8988T (cell line): Measurements from ENCODE around the gene SOWAHD.
"Not testable (repeated sequence)": the region's sequence is repeated elsewhere in the genome, so short reads cannot be mapped to it uniquely, and the experiment has no call there.

Source experiments
- DNase-seq: peaks from one replicate; pipeline ENCODE4 v3.0.0; 2011

SOWAHD gene

DNA sequence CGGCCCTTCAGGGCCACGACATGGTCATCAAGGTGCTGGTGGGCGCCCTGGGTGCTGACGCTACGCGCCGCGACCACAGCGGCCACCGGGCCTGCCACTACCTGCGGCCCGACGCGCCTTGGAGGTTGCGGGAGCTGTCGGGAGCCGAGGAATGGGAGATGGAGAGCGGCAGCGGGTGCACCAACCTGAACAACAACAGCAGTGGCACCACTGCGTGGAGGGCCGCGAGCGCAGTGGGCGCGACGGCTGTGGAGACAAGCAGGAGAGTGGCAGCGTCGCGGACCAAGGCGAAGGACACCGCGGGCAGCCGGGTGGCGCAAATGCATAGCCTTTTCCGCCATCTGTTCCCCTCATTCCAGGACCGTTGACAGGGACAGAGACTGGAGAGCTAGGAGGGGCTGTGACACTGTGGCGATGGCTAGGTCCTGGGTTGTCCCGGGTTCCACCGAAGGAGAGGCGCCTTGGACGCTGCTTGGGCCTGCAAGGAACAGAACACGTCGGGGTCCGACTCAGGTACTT lies 919 bp downstream of the SOWAHD start:
- DNase-seq, result no peak

DNA sequence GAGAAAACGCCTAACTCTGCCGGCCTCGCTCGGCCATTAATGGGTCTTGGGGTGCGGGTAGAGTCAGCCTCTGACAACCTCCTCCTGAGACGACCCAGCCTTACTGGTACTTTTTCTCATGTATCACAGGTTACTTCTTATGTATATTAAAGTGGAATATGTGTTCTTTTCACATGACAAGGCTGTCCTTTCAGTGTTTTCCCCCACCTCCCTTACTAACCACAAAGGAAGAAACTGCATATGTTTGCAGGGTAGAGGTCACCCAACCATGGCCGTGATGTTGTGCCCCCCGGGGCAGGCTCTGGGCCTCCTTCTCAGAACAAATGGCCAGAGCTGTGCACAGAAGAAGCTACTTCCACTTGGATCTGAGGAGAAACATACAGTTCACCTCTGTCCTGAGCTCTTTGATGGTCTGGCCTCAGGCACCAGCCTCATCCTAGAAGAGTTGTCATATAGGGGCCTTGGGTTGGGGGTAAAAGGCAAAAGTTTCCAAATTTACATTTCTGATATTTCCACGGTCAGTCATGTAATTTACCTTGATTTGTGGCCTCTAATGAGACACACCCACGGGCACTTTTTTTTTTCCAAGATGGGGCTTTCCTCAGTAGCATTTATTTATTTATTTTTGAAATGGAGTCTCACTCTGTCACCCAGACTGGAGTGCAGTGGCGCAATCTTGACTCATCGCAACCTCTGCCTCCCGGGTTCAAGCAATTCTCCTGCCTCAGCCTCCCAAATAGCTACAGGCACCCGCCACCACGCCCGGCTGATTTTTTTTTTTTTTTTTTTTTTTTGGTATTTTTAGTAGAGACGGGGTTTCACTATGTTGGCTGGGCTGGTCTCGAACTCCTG lies 1.9 kb downstream of the SOWAHD start:
- DNase-seq, result no peak

DNA sequence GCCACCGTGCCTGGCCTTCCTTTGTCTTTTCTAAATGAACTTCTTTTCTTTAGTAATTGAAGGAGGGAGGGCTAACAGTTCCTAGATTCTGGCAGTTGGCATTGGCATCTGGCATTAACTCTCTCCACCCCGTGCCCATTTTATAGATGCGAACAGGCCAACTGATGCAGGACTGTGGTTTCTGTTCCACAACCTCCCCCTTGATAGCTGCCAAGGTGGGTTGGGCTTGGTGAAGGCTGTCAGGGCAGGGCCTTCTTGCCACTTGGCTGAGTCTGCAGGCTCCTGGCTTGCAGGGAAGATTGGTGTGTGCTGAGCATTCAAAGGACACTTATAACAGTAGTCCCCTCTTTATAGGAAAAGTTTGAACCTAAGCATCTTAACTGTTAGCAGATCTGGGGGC lies 4.3 kb downstream of the SOWAHD start:
- DNase-seq, result no peak

DNA sequence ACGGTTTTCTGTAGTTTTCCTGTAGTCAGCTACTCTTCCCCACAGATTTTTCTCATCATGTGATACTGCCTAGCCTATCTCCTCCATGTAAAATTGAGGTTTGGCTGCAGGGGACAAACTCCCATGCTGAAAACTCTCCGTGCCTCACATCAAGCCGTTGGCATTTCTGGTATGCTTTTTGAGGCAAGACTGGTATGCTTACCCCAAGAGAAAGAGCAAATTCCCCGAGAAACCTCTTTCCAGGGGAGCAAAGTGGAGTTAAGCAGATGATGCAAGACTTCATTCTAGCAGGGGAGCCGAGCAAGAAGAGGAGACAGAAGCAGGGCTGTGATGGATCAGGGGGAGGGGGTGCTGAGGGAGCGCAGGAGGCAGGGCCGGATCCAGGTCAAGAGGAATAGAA lies 4.8 kb downstream of the SOWAHD start:
- DNase-seq, result no peak

DNA sequence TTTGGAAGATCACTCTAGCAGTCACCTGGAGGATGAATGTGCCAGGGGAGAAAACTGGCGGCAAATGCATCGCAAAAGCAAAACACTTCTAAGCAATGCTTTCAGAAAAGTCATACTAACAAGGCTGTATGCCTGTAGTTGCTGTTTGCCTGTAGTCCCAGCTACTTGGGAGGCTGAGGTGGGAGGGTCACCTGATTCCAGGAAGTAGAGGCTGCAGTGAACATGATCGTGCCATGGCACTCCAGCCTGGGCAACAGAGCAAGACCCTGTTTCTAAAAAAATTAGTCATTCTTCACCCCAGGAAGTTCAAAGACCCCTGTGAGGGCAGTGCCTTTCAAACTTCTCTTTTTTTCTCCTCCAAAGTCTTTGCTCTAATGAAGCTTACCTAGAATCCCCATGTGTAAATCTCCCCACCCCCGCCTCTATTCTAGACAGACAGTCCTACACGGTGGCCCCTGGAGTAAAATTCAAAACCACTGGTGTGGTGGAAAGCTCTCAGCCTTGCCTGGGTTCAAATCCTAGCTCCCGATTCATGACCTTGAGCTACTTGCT lies 5.5 kb downstream of the SOWAHD start:
- DNase-seq, result no peak

DNA sequence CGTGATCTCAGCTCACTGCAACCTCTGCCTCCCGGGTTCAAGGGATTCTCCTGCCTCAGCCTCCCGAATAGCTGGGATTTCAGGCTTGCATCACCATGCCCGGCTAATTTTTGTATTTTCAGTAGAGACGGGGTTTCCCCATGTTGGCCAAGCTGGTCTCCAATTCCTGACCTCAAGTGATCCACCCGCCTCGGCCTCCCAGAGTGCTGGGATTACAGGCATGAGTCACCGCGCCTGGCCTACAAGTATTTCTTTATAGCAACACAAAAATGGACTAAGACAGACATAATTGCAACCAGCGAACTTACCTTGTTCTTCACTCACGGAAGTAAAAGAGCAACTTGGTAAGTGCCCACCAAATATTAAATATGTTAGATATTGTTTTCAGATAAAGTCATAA lies 10.0 kb downstream of the SOWAHD start:
- not testable (repeated sequence) for DNase-seq

DNA sequence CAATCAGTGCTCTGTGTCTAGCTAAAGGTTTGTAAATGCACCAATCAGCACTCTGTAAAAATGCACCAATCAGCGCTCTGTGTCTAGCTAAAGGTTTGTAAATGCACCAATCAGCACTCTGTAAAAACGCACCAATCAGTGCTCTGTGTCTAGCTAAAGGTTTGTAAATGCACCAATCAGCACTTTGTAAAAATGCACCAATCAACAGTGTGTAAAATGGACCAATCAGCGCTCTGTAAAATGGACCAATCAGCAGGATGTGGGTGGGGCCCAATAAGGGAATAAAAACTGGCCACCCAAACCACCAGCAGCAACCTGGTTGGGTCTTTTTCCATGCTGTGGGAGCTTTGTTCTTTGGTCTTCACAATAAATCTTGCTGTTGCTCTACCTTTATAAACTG lies 11.0 kb downstream of the SOWAHD start:
- DNase-seq, result not testable (repeated sequence)

DNA sequence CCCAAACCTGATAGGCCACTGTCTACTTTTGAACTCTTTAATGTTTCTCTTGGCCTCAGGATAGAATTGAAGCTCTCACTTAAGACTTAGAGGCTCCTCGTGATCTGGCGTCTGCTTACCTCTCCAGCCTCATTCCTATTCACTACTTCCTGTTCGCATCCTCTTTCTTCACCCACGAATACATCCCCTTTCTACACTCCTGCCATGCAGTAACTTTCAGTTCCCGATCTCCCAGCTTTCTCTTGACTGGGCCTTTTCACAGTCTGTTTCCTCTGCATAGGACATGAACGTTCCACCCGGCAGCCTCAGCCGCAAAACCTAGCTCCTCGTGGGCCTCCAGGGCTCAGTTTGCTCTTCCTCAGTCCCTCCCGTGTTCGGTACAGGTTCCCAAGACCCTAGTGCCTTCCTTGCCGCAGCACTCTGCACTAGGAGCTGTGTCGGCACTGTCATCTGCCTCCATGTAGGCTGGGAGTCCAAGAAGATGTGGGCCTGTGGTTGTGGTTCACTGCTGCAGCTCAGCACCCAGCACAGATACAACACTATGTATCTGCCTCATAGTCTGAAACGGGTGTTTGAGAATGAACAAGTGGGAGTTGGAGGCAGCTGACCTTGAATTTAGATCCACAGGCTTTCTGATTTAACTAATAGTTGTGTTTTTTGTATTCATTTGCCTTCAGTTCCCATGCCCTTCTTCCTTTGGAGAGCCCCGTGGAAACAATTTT lies 17.3 kb downstream of the SOWAHD start:
- no peak for DNase-seq

DNA sequence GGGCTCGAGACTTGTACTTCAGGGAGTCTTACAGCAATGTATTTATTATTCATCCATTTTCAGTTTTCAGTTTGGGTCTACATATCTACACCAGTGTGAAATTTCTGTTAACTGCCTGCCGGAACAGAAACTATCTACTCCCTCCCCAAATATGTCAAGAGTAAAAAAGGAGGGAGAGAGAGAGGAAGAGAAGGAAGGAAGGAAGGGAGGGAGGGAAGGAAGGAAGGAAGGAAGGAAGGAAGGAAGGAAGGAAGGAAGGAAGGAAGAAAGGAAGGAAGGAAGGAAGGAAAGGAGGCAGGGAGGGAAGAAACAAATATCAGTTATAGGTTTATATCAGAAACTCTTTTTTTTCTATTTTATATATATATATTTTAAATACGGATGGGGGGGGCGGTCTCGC lies 20.4 kb downstream of the SOWAHD start:
- DNase-seq, result no peak

DNA sequence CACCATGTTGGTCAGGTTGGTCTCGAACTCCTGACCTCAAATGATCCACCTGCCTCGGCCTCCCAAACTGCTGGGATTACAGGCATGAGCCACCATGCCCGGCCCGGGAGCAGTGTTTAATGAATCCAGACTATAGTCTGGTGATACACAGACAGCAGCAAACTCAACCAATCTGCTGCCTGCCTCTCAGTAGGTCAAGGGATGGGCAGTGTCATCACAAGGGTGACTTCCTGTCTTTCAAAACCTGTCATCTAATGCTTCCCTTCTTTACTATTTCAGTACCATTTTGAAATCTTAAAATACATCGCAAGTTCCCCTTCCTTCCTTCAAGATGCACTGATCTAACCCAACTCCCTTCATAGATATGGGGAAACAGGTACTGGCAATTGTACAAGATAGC lies 24.6 kb downstream of the SOWAHD start:
- DNase-seq, result no peak

DNA sequence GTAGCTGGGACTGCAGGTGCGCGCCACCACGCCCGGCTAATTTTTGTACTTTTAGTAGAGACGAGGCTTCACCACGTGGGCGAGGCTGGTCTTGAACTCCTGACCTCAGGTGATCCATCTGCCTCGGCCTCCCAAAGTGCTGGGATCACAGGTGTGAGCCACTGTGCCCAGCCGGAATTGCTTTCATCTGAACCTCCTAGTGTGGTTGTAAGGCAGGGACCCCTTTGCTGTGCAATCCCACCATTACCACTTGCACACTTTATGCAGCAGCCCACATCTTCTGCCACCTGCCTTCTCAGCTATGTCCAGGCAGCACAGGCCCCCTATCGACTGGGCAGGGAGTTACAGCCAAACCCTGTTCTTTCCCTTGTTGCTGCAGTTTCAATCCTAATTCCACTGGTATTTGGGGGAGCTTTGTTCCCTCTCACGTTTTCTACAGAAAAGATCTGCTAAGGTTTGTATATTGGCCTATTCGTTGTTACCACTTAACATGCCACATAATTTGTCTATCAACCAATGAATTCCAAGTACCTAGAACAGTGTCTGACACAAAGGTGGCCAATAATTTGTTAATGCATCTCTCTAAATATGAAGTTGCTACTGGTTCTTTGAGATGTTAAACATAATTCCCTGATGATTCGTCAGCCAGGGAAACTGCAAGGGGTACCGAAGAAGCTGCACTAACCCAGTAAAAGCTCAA lies 26.5 kb downstream of the SOWAHD start:
- no peak for DNase-seq

DNA sequence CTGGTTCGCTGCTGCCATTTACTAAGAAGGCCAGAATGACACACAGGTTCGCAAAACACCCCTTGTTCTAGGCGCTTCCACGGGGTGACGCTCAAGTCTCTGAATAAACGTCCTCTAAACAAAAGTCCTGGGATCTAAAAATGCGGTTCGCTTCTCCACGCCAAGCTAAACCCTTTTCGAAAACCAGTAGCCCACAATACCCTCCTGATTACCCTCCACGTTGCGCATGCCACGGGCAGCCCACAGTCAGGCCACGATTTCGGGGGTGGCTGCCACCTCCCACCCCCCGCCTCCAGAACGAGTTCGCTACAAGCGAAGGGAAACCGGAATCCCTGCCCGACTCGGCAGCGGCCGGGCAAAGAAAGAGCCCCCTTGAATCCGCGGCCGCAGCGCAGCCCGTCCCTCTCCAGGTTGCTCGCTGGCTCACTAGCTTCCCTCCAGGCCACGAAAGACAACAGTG lies 32.6 kb downstream of the SOWAHD start:
- no peak for DNase-seq

DNA sequence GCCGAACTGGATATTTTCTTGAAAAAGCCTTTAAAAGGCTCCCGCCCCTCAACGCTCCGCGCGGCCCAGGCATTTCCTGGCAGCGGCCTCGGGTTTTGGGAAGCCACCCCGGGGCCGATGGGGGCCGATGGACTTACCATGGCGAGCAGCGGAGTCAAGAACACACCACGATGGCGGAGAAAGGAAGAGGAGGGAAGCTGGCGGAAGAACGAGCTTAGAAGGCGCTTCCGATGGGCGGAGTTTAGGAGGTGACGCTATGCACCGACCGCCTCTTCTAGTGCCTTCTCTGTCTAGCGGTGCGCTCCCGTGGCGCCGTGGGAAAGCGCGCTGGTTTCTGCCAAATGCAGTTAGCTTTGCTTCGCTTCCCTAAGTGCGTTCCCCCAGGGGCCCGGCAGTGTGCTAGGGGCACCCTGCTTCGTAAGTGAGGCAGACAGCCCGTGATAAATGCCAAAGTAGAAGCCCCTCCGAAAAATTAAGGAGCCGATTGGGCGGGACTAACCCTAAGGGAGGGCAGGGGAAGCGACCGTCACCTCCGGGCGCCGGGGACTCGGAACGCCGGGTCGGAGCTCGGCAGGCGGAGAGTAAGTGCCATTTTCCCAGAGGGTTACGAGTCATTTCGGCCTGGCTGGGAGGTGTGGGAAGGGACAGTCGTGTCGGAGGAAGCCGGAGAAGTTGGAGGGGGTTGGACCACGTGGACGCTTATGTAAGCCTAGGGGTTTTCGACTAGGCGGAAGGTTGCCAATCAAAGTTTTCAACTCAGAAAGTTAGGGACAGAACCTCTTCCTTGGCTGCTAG lies 33.2 kb downstream of the SOWAHD start, which contains the start of gene RPL39:
RPL39 (minus strand) TSS at position 194 of the 795 bp plus-strand sequence; CDS start at position 140, 54 bp downstream.
- DNase-seq, result no peak

DNA sequence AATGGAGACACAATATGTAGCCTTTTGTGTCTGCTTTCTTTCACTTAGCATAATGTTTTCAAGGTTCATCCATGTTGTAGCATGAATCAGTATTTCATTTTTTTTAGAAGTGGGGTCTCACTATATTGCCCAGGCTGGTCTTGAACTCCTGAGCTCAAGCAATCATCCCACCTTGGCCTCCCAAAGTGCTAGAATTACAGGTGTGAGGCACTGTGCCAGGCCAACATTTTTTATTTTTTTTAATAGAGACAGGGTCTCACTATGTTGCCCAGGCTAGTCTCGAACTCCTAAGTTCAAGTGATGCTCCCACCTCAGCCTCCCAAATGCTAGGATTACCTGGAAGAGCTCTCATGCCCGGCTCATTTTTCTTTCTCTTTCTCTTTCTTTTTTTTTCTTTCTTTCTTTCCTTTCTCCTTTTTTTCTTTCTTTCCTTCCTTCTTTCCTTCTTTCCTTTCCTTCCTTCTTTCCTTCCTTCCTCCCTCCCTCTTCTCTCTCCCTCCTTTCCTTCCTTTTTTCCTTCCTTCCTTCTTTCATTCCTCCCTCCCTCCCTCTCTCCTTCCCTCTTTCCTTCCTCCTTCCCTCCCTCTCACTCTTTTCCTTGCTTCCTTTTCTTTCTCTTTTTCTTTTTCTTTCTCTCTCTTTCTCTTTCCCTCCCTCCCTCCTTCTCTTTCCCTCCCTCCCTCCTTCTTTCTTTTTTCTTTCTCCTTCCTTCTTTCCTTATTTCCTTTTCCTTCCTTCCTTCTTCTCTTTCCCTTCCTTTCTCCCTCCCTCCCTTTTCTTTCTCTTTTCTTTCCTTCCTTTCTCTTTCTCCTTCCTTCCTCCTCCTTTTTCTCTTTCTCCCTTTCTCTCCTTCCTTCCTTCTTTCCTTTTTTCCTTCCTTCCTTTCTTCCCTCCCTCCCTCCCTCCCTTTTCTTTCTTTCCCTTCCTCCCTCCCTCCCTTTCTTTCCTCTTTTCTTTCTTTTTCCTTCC lies 43.1 kb downstream of the SOWAHD start:
- DNase-seq, result no peak

DNA sequence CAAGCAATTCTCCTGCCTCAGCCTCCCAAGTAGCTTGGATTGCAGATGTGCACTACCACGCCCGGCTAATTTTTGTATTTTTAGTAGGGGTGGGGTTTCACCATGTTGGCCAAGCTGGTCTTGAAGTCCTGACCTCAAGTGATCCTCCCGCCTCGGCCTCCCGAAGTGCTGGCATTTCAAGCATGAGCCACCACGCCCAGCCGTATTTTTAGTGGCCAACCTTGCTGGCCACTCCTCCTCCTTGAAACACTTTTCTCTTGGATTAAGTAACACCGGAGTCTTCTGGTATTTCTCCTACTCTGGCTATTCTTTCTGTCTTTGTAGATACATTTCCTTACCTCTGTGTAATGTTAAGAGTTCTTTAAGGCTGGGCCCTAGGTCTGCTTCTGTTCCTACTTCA lies 44.2 kb downstream of the SOWAHD start:
- DNase-seq, result no peak

DNA sequence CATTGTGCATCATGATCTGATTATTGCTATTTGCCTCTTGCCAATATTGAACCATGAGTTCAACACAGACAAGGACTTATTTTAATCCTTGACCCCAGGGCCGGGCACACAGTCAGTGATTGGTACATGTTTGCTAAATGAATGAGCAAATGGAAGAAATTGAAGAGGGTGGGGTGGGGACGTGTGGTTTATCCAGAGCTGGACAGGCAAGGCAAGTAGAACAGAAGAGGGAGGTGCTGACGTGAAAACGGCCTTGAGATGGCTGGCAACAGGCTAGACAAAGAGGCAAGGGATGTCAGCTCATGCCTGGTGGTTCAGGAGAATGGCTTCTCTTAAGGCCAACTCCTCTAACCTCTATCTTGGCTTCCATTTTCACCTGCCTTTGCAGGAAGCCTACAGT lies 50.1 kb downstream of the SOWAHD start:
- DNase-seq, result not testable (repeated sequence)

DNA sequence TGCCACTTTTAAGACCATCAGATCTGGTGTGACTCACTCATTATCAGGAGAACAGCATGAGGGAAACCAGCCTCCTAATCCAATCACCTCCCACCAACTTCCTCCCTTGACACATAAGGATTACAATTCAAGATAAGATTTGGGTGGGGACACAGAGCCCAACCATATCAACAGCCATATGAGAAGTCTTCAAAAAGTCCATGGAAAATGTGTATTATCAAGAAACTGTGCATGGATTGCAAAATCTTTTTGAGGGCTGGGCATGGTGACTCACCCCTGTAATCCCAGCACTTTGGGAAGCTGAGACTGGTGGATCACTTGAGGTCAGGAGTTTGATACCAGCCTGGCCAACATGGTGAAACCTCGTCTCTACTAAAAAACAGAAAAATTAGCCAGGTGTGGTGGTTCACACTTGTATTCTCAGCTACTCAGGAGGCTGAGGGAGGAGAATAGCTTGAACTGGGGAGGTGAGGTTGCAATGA lies 50.8 kb downstream of the SOWAHD start:
- no peak for DNase-seq
